Natural killer cell treated with Interleukin-12 subunit alpha and Interleukin-12 subunit beta and Interleukin-15 and Interleukin-18, amount 100 ng/mL, for 72 hours (primary cell): ENCODE results near the gene ZNF625. TPM values are rescaled to one million over a fixed set of nuclear protein-coding genes. Genes with fewer than 3 reads are reported as not detected.
"Not testable (repeated sequence)": the region's sequence is repeated elsewhere in the genome, so short reads cannot be mapped to it uniquely, and the experiment has no call there.

Source experiments
- ATAC-seq, 2 donors: fragments of 150-1000 bp; cut with Tn5 transposase in 1 of 2; sonication (Bioruptor Pico), chemical (Tn5 transposase) in 1 of 2; 2 replicates each; pipeline ENCODE4 v1.10.0; 2021
- DNase-seq: peaks from one replicate; pipeline ENCODE4 v3.0.0; 2022; ENCODE audit warnings: low spot score
- H3K27ac Mint-ChIP-seq, 2 donors: 1 replicate in 1 of 2; 2 replicates in 1 of 2; pipeline ENCODE4 v1.8.0; 2022; ENCODE audit warnings: mixed read lengths in 2 of 2, mild to moderate bottlenecking in 1 of 2, moderate library complexity in 1 of 2
- H3K27me3 Mint-ChIP-seq, 2 donors: 1 replicate in 1 of 2; 2 replicates in 1 of 2; pipeline ENCODE4 v1.8.0; 2022; ENCODE audit warnings: mixed read lengths in 2 of 2
- H3K36me3 Mint-ChIP-seq: one replicate; pipeline ENCODE4 v1.8.0; 2022; ENCODE audit warnings: mixed read lengths
- H3K4me1 Mint-ChIP-seq, 2 donors: 1 replicate in 1 of 2; 2 replicates in 1 of 2; pipeline ENCODE4 v1.8.0; 2022; ENCODE audit warnings: low read depth in 2 of 2, mixed read lengths in 2 of 2, mild to moderate bottlenecking in 1 of 2
- H3K4me3 Mint-ChIP-seq: one replicate; pipeline ENCODE4 v1.8.0; 2022; ENCODE audit warnings: mixed read lengths
- H3K9me3 Mint-ChIP-seq: 2 replicates; pipeline ENCODE4 v1.8.0; 2022; ENCODE audit warnings: mixed read lengths
- total RNA-seq, 2 donors: library from RNA; stranded (reverse); gene quantifications; one replicate each; pipeline ENCODE4 v1.2.3, GENCODE V29; 2022

The ZNF625 gene
- total RNA-seq, 2 donors from 2014 or later = 5.1 to 7.8 TPM

DNA sequence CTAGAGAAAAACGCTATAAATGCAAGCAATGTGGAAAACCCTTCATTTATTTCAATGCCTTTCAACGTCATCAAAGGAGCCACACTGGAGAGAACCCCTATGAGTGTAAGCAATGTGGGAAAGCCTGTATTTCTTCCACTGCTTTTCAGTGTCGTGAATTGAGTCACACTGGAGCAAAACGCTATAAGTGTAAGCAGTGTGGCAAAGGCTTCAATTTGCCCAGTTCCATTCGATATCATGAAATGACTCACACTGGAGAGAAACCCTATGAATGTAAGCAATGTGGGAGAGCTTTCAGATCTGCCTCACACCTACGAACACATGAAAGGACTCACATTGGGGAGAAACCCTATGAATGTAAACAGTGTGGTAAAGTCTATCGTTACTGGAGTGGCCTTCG, 43.8 kb downstream of the ZNF625 start:
- no peak overlapping the region for H3K27ac Mint-ChIP-seq
- ATAC-seq = peak; percentile 45 to 74
- peaks cover 4% of the 10 kb centered on the region for H3K36me3 Mint-ChIP-seq
- DNase-seq = no peak
- no peak overlapping the region for H3K4me3 Mint-ChIP-seq
- H3K4me1 Mint-ChIP-seq = peaks cover 0 to 3% of the 10 kb centered on the region in 2 donors
- H3K9me3 Mint-ChIP-seq = no peaks in the 10 kb centered on the region
- H3K27me3 Mint-ChIP-seq = no peaks in the 10 kb centered on the region

DNA sequence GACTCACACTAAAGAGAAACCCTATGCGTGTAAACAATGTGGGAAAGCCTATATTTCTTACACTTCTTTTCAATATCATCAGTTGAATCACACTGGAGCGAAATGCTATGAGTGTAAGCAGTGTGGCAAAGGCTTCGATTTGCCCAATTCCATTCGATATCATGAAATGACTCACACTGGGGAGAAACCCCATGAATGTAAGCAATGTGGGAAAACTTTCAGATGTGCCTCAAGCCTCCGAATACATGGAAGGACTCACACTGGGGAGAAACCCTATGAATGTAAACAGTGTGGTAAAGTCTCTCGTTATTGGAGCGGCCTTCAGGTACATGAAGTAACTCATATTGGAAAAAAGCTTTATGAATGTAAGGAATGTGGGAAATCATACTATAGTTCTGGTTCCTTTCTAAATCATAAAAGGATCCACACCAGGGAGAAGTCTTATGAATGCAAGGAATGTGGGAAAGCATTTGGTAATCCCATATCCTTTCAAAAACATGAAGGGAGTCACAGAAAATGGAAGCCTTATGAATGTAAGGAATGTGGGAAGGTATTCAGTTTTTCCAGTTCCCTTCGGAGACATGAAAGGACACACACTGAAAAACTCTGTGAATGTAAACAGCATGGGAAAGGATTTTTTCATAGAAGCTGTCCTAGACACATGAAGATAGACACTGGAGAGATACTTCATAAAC, 44.4 kb downstream of the ZNF625 start:
- peaks cover 4% of the 10 kb centered on the region for H3K36me3 Mint-ChIP-seq
- H3K9me3 Mint-ChIP-seq = no peaks in the 10 kb centered on the region
- DNase-seq (no peak), ATAC-seq (no peak)
- no peak overlapping the region for H3K27ac Mint-ChIP-seq
- H3K27me3 Mint-ChIP-seq = no peaks in the 10 kb centered on the region
- H3K4me3 Mint-ChIP-seq = no peak overlapping the region
- H3K4me1 Mint-ChIP-seq = peaks cover 0 to 3% of the 10 kb centered on the region in 2 donors

DNA sequence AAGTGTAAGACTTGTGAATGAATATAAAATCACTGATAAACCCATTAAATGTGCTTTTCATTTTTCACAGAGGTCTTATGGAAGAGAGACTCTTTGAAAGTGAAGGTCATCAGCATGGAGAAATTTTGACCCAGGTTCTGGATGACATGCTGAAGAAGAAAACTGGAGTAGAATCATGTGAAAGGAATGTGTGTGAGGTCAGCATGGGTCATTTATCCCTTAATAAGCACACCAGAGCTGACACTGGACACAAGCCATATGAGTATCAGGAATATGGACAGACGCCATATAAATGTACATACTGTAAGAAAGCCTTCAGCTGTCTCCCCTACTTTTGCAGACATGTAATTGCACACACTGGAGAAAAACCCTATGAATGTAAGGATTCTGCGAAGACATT, 45.4 kb downstream of the ZNF625 start:
- DNase-seq = no peak
- ATAC-seq = no peak
- Mint-ChIP-seq H3K9me3 (no peaks in the 10 kb centered on the region), H3K27ac (no peak overlapping the region), H3K4me3 (no peak overlapping the region), H3K36me3 (peaks cover 4% of the 10 kb centered on the region), H3K27me3 (no peaks in the 10 kb centered on the region), H3K4me1 (peaks cover 0 to 3% of the 10 kb centered on the region in 2 donors)

DNA sequence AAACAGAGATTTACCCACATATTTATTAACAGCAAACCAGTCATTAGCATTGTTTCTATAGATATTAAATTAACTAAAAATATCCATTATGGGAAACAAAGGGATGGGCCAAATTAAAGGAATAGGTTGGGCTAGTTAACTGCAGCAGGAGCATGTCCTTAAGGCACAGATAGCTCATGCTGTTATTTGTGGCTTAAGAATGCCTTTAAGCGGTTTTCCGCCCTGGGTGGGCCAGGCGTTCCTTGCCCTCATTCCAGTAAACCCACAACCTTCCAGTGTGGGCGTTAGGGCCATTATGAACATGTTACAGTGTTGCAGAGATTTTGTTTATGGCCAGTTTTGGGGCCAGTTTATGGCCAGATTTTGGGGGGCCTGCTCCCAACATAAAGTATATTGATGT, 52.6 kb downstream of the ZNF625 start:
- H3K4me3 Mint-ChIP-seq, DNase-seq, H3K27me3 Mint-ChIP-seq, H3K27ac Mint-ChIP-seq, H3K36me3 Mint-ChIP-seq, H3K4me1 Mint-ChIP-seq, ATAC-seq, H3K9me3 Mint-ChIP-seq: not testable (repeated sequence)

DNA sequence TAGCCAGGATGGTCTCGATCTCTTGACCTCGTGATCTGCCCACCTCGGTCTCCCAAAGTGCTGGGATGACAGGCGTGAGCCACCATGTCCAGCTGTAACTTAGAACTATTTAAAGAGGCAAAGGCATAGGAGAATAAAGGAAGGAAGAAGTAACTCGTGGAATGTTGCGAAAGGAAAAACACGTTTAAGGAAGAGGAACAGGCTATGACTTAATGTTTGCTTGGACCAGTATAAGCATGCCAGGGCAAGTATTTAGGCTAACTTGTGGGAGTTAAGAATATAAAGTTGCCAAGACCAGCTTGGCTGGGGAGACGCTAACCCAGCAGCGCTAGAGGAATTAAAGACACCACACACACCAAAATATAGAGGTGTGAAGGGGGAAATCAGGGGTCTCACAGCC, 58.5 kb downstream of the ZNF625 start:
- H3K4me3 Mint-ChIP-seq = no peak overlapping the region
- H3K36me3 Mint-ChIP-seq = no peaks in the 10 kb centered on the region
- H3K27ac Mint-ChIP-seq = no peak overlapping the region
- no peak for DNase-seq
- peaks cover 4% of the 10 kb centered on the region for H3K9me3 Mint-ChIP-seq
- H3K4me1 Mint-ChIP-seq = peaks cover 0 to 10% of the 10 kb centered on the region in 2 donors
- no peak for ATAC-seq
- no peaks in the 10 kb centered on the region for H3K27me3 Mint-ChIP-seq

DNA sequence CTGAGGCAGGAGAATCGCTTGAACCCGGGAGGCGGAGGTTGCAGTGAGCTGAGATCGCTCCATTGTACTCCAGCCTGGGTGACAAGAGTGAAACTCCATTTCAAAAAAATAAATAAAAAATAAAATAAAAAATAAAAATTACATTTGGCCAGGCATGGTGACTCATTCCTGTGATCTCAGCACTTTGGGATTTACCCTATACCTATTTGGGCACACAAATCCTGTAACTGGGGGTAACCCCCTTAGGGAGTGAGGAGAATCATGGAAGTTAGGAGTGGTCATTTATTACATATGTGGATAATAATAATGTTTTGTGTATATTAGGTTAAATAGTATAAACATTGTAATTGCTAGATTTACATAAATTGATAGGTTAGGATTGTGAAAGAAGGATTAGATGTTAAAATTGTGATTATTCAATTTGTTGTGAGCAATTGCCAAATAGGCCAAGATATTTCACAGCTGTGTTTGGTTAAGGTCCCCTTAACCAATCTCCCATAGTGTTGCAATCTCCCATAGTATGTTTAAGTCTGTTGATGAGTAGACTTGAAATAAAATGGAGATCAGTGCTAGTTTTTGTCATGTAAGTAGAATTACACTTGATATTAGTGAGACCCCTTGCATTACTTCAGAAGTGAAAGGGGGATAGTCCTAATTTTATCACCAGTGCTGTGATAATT, 61.3 kb downstream of the ZNF625 start:
- Mint-ChIP-seq H3K27ac (no peak overlapping the region), H3K9me3 (peaks cover 4% of the 10 kb centered on the region), H3K36me3 (no peaks in the 10 kb centered on the region), H3K4me1 (peaks cover 5 to 16% of the 10 kb centered on the region in 2 donors), H3K4me3 (no peak overlapping the region), H3K27me3 (no peaks in the 10 kb centered on the region)
- DNase-seq (no peak), ATAC-seq (no peak)

Other genes starting within 250 kb of the ZNF625 start
- 10 to 100 TPM; 21.6 to 35.0 TPM for gene ZNF700, start 231.6 kb downstream of the ZNF625 start, total RNA-seq
- 1 to 10 TPM; 2.9 to 4.0 TPM for gene ZNF763, start 191.7 kb downstream of the ZNF625 start, total RNA-seq
- gene ZNF433, start 121.1 kb downstream of the ZNF625 start, total RNA-seq = 1 to 10 TPM; 3.7 TPM
- under 1 TPM; 0.39 to 0.48 TPM for gene ZNF878, start 103.8 kb downstream of the ZNF625 start, total RNA-seq
- gene ZNF844, start 92.0 kb downstream of the ZNF625 start, total RNA-seq = 1 to 10 TPM; 4.1 to 9.4 TPM
- gene ZNF20, start 16.4 kb downstream of the ZNF625 start, total RNA-seq = 1 to 10 TPM; 2.7 to 4.4 TPM
- gene ZNF136, start 6.4 kb upstream of the ZNF625 start, total RNA-seq = 10 to 100 TPM; 12.1 to 20.9 TPM
- gene ZNF44, start 138.1 kb upstream of the ZNF625 start, total RNA-seq = 10 to 100 TPM; 11.7 to 15.7 TPM
- 1 to 10 TPM; 2.3 TPM for gene ZNF563, start 176.9 kb upstream of the ZNF625 start, total RNA-seq
- gene ZNF442, start 208.9 kb upstream of the ZNF625 start, total RNA-seq = 1 to 10 TPM in 1 of 2 donors, under 1 TPM in 1; 0.47 to 3.2 TPM
- 1 to 10 TPM; 3.2 to 6.4 TPM for gene ZNF799, start 244.5 kb upstream of the ZNF625 start, total RNA-seq